A549 (cell line): ENCODE measurements around the gene DAGLA. TPM values are rescaled to one million over a fixed set of nuclear protein-coding genes. Genes with fewer than 3 reads are reported as not detected.

Experiments
- ATAC-seq, 2 experiments: fragments of 200-7000 bp in 1 of 2; fragments of >200 bp in 1 of 2; cut with Nextera tagmentation in 1 of 2; cut with Tn5 transposase in 1 of 2; 3 replicates each; pipeline versions ENCODE4 v1.8.0 to v1.9.1; 2018 to 2020; ENCODE audit warnings: mild to moderate bottlenecking in 1 of 2, moderate library complexity in 1 of 2
- CTCF ChIA-PET: fragments of 300-600 bp; sonication (Branson Sonifier 250); formaldehyde crosslinking; extraction: SDS; loops from one replicate; lab custom pipeline; 2021; ENCODE audit warnings: antibody characterized with exemption, inconsistent platforms; lab: Yijun Ruan, JAX
- POLR2A ChIA-PET: fragments of 350-600 bp; formaldehyde crosslinking; extraction: SDS; loops from one replicate; lab custom pipeline; 2021; ENCODE audit warnings: antibody characterized with exemption, inconsistent platforms; lab: Yijun Ruan, JAX
- DNase-seq, 2 experiments: peaks; one replicate each; pipeline versions ENCODE4 v3.0.0 to v3.0.0-alpha.2; 2011 to 2016; ENCODE audit warnings: low read depth in 1 of 2, low spot score in 1 of 2
- FAIRE-seq: peaks from 2 replicates; lab custom pipeline; 2011; peaks lifted over from hg19 to GRCh38; lab: Jason Lieb, UNC
- H3K27ac ChIP-seq, 2 experiments: fragments of >200 bp; sonication (Bioruptor Twin); formaldehyde crosslinking; 3 replicates each; pipeline ENCODE4 v1.5.1; 2016 to 2017
- H3K4me1 ChIP-seq: fragments of >200 bp; sonication (Bioruptor Twin); formaldehyde crosslinking; 3 replicates; pipeline ENCODE4 v1.6.1; 2016
- H3K4me2 ChIP-seq: fragments of >200 bp; sonication (Bioruptor Twin); formaldehyde crosslinking; 3 replicates; pipeline ENCODE4 v1.6.1; 2016
- H3K4me3 ChIP-seq: fragments of >200 bp; sonication (Bioruptor Twin); formaldehyde crosslinking; 3 replicates; pipeline ENCODE4 v1.5.1; 2016
- H3K9me3 ChIP-seq: fragments of >200 bp; sonication (Bioruptor Twin); formaldehyde crosslinking; 3 replicates; pipeline ENCODE4 v1.6.1; 2016
- BCL3 ChIP-seq: fragments of >200 bp; sonication (Bioruptor Twin); formaldehyde crosslinking; IDR thresholded peaks from 3 replicates; pipeline ENCODE4 v1.6.1; 2016
- CBX2 ChIP-seq: fragments of 200-600 bp; sonication (generic); IDR thresholded peaks from 2 replicates; pipeline ENCODE4 v1.6.1; 2016; ENCODE audit warnings: low read depth, mild to moderate bottlenecking, borderline replicate concordance
- CHD2 ChIP-seq: fragments of 150-350 bp; IDR thresholded peaks from 2 replicates; pipeline ENCODE4 v1.6.1; 2014; ENCODE audit warnings: low read length; ENCODE audit not compliant: partially characterized antibody
- CHD4 ChIP-seq: fragments of 200-600 bp; sonication (generic); IDR thresholded peaks from 2 replicates; pipeline ENCODE4 v1.6.1; 2016; ENCODE audit warnings: antibody characterized with exemption, mild to moderate bottlenecking, borderline replicate concordance
- EHMT2 ChIP-seq: fragments of 200-600 bp; sonication (generic); IDR thresholded peaks from 2 replicates; pipeline ENCODE4 v1.6.1; 2016; ENCODE audit warnings: antibody characterized with exemption, low read depth, mild to moderate bottlenecking, moderate library complexity
- EP300 ChIP-seq, 2 experiments: fragments of >200 bp; sonication (Bioruptor Twin); formaldehyde crosslinking; IDR thresholded peaks; 2 replicates in 1 of 2; 3 replicates in 1 of 2; pipeline ENCODE4 v1.6.1; 2016 to 2017
- FOSB ChIP-seq: fragments of 250-450 bp; sonication (Bioruptor Pico); IDR thresholded peaks from 2 replicates; pipeline ENCODE4 v1.5.0; 2020; ENCODE audit warnings: mild to moderate bottlenecking, moderate library complexity
- FOXS1 ChIP-seq: fragments of 250-450 bp; sonication (Bioruptor Pico); IDR thresholded peaks from 2 replicates; pipeline ENCODE4 v1.5.0; 2020; ENCODE audit warnings: mild to moderate bottlenecking, moderate library complexity
- GATA3 ChIP-seq: IDR thresholded peaks from 2 replicates; pipeline ENCODE4 v1.6.1; 2012; ENCODE audit warnings: borderline replicate concordance
- HOXA7 ChIP-seq: fragments of 250-450 bp; sonication (Bioruptor Pico); IDR thresholded peaks from 2 replicates; pipeline ENCODE4 v1.5.0; 2020; ENCODE audit warnings: mild to moderate bottlenecking, moderate library complexity
- JUN ChIP-seq, 2 experiments: fragments of >200 bp; sonication (Bioruptor Twin); formaldehyde crosslinking; IDR thresholded peaks; 2 replicates in 1 of 2; 3 replicates in 1 of 2; pipeline ENCODE4 v1.6.1; 2016 to 2017
- JUNB ChIP-seq: fragments of >200 bp; sonication (Bioruptor Twin); formaldehyde crosslinking; IDR thresholded peaks from 2 replicates; pipeline ENCODE4 v1.6.1; 2016
- MAZ ChIP-seq: fragments of 150-350 bp; IDR thresholded peaks from 2 replicates; pipeline ENCODE4 v1.6.1; 2014; ENCODE audit warnings: antibody characterized with exemption, low read depth, low read length, borderline replicate concordance
- MYC ChIP-seq: IDR thresholded peaks from 2 replicates; pipeline ENCODE4 v1.6.1; 2012; ENCODE audit warnings: mild to moderate bottlenecking, inconsistent platforms, low read length, improper control_type of control experiment, borderline replicate concordance
- NFE2L2 ChIP-seq: fragments of 150-350 bp; conservative IDR thresholded peaks from 2 replicates; pipeline ENCODE4 v1.6.1; 2014; ENCODE audit warnings: low read length
- NR3C1 ChIP-seq: fragments of >200 bp; sonication (Bioruptor Twin); formaldehyde crosslinking; IDR thresholded peaks from 3 replicates; pipeline ENCODE4 v1.6.1; 2017
- POLR2A ChIP-seq: IDR thresholded peaks from 2 replicates; pipeline ENCODE4 v1.6.1; 2012; ENCODE audit warnings: mild to moderate bottlenecking, low read length
- POLR2AphosphoS2 ChIP-seq: conservative IDR thresholded peaks from 2 replicates; pipeline ENCODE4 v1.6.1; 2012; ENCODE audit warnings: low read length, improper control_type of control experiment, inconsistent platforms
- RARB ChIP-seq: fragments of 250-450 bp; sonication (Bioruptor Pico); IDR thresholded peaks from 2 replicates; pipeline ENCODE4 v1.8.0; 2021; ENCODE audit warnings: mild to moderate bottlenecking, moderate library complexity
- REST ChIP-seq: fragments of 200-600 bp; sonication (generic); IDR thresholded peaks from 2 replicates; pipeline ENCODE4 v1.6.1; 2016; ENCODE audit warnings: antibody characterized with exemption, mild to moderate bottlenecking, moderate library complexity
- SREBF2 ChIP-seq: fragments of 450-650 bp; IDR thresholded peaks from 2 replicates; pipeline ENCODE4 v1.6.1; 2014; ENCODE audit warnings: mild to moderate bottlenecking, moderate library complexity
- TFCP2L1 ChIP-seq: fragments of 250-450 bp; sonication (Bioruptor Pico); IDR thresholded peaks from 2 replicates; pipeline ENCODE4 v1.5.0; 2021; ENCODE audit warnings: mild to moderate bottlenecking
- ZNF302 ChIP-seq: fragments of 250-450 bp; sonication (Bioruptor Pico); IDR thresholded peaks from 2 replicates; pipeline ENCODE4 v1.9.0; 2021; ENCODE audit warnings: inconsistent platforms, mild to moderate bottlenecking, moderate library complexity
- ZSCAN20 ChIP-seq: fragments of 250-450 bp; sonication (Bioruptor Pico); IDR thresholded peaks from 2 replicates; pipeline ENCODE4 v1.8.0; 2022; ENCODE audit warnings: mild to moderate bottlenecking, moderate library complexity
- WGBS: methylation state at CpG from one replicate; pipeline ENCODE4 v1.1.6; 2017; ENCODE audit errors: missing lambda C conversion rate; 5-methylcytosine and 5-hydroxymethylcytosine counted together
- polyA plus RNA-seq, 4 experiments: library from polyadenylated mRNA; depleted of rRNA in 3 of 4; stranded (reverse); fragments of >200 nt; fragmentation: RNase III in 1 of 4; extraction: RNeasy Plus Mini Kit Qiagen cat#74134 plus additional on column Dnase treatment in 1 of 4; gene quantifications; 2 replicates in 3 of 4; 3 replicates in 1 of 4; pipeline ENCODE4 v1.2.3, GENCODE V29; 2011 to 2017
- TF ChIP-seq, protein P1 (sequence below): fragments of 250-450 bp; sonication (Bioruptor Pico); IDR thresholded peaks from 2 replicates; pipeline ENCODE4 v1.5.0; 2021; ENCODE audit warnings: mild to moderate bottlenecking, moderate library complexity, borderline replicate concordance
- TF ChIP-seq, protein P2 (sequence below): IDR thresholded peaks from 2 replicates; pipeline ENCODE4 v1.6.1; 2012; ENCODE audit warnings: low read depth, borderline replicate concordance
- TF ChIP-seq, protein P3 (sequence below): fragments of >200 bp; sonication (Bioruptor Twin); formaldehyde crosslinking; IDR thresholded peaks from 2 replicates; pipeline ENCODE4 v1.6.1; 2016

DAGLA gene
- polyA plus RNA-seq, 2 of the 4 experiments (the other 2 are of a cell fraction): 0.93 to 2.5 TPM

- Histone ChIP-seq H3K4me2 (no peak overlapping the region), H3K4me3 (no peak overlapping the region), H3K9me3 (no peaks in the 10 kb centered on the region), H3K27ac (peak overlapping the region in 1 of 2 experiments; percentile 88; a peak in 2 of 6 replicates), H3K4me1 (peaks cover 41% of the 10 kb centered on the region)
- ATAC-seq: no peak
- WGBS: 91% methylated on average over 11 of the region's 11 CpGs
- POLR2A ChIA-PET: no interaction called here
- CTCF ChIA-PET: interaction anchor here (1.3 to 2.4 kb wide), 2 partner anchors 21 to 31 kb away, joined by 3 to 11 read pairs; no protein-coding TSS in a partner anchor
- no peak for FAIRE-seq
- no peak for DNase-seq
- no peak for TF ChIP-seq NR3C1
- no peak for TF ChIP-seq FOSB
- TF ChIP-seq CHD4: no peak
- no peak for TF ChIP-seq ZNF302 (CRISPR knock-in tag)
- no peak for TF ChIP-seq MAZ
- TF ChIP-seq, protein P1, sequence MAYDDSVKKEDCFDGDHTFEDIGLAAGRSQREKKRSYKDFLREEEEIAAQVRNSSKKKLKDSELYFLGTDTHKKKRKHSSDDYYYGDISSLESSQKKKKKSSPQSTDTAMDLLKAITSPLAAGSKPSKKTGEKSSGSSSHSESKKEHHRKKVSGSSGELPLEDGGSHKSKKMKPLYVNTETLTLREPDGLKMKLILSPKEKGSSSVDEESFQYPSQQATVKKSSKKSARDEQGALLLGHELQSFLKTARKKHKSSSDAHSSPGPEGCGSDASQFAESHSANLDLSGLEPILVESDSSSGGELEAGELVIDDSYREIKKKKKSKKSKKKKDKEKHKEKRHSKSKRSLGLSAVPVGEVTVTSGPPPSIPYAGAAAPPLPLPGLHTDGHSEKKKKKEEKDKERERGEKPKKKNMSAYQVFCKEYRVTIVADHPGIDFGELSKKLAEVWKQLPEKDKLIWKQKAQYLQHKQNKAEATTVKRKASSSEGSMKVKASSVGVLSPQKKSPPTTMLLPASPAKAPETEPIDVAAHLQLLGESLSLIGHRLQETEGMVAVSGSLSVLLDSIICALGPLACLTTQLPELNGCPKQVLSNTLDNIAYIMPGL: no peak
- TF ChIP-seq ZSCAN20 (CRISPR knock-in tag): no peak
- TF ChIP-seq POLR2A: no peak
- no peak for TF ChIP-seq HOXA7
- TF ChIP-seq SREBF2: no peak
- TF ChIP-seq REST: no peak
- no peak for TF ChIP-seq CBX2
- TF ChIP-seq, protein P2, sequence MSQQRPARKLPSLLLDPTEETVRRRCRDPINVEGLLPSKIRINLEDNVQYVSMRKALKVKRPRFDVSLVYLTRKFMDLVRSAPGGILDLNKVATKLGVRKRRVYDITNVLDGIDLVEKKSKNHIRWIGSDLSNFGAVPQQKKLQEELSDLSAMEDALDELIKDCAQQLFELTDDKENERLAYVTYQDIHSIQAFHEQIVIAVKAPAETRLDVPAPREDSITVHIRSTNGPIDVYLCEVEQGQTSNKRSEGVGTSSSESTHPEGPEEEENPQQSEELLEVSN: no peak
- TF ChIP-seq CHD2: no peak
Observed at GRCh38 chr11:61702701-61703312, 22.6 kb downstream of the DAGLA start.

DNA sequence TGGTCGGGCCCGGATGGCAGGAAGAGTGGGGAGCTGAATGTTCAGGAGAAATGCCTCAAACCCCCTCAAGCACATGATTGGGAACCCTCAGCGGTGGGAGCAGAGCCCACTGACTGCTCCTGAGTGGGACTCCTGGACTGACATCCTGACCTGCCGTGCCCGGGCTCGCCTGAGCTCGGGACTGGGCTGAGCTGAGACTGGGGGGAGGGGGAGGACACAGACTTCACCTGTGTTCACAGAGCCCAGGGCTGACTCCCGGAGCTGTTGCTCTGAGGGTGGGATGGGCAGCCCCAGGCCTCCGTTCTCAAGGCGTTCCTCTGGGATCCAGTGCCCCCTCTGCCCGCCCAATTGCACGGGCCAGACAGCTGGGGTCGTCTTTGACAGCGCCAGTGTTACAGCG is 24.6 kb downstream of the DAGLA start:
- no peak for FAIRE-seq

More for the DNA sequence above, 24.6 kb downstream of the DAGLA start:
- Histone ChIP-seq H3K9me3 (no peaks in the 10 kb centered on the region), H3K4me2 (no peak overlapping the region), H3K4me3 (no peak overlapping the region), H3K27ac (no peak overlapping the region), H3K4me1 (peaks cover 21% of the 10 kb centered on the region)
- 86% methylated on average over 14 of the region's 15 CpGs for WGBS
- ATAC-seq: no peak
- no peak for DNase-seq
- ChIA-PET POLR2A (no interaction called here), CTCF (interaction anchor here (1.2 to 2.4 kb wide), 2 partner anchors 23 to 29 kb away, joined by 3 to 11 read pairs; no protein-coding TSS in a partner anchor)
- TF ChIP-seq EHMT2: no peak
- no peak for TF ChIP-seq JUNB
- TF ChIP-seq, protein P3, sequence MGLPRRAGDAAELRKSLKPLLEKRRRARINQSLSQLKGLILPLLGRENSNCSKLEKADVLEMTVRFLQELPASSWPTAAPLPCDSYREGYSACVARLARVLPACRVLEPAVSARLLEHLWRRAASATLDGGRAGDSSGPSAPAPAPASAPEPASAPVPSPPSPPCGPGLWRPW: no peak
- TF ChIP-seq RARB (CRISPR knock-in tag): no peak
- no peak for TF ChIP-seq JUN (IDR thresholded peaks at IDR 0.05)
- no peak for TF ChIP-seq CHD4
- TF ChIP-seq POLR2AphosphoS2: no peak
- no peak for TF ChIP-seq TFCP2L1 (CRISPR knock-in tag)
- TF ChIP-seq MYC: no peak
- no peak for TF ChIP-seq BCL3
- TF ChIP-seq POLR2A: no peak
- no peak for TF ChIP-seq GATA3
- TF ChIP-seq REST: no peak
- TF ChIP-seq EP300 (IDR thresholded peaks at IDR 0.05): no peak
- TF ChIP-seq FOXS1 (CRISPR knock-in tag): no peak
- TF ChIP-seq NFE2L2: no peak
